NCI-H2196 (cell line): ENCODE measurements around the gene PCSK2.
"Not testable (repeated sequence)": the region's sequence is repeated elsewhere in the genome, so short reads cannot be mapped to it uniquely, and the experiment has no call there.

Experiments
- DNase-seq: peaks from one replicate; lab custom pipeline; 2025; ENCODE audit not compliant: unreplicated experiment; lab: John Stamatoyannopoulos, UW

The PCSK2 gene

GRCh38 chr20:17226410-17227218 is at the start of gene PCSK2:
TSS of gene PCSK2 (plus strand) at chr20:17227040. CDS start at chr20:17227306, 266 bp downstream.
- DNase-seq, result peak; percentile 86

GRCh38 chr20:17177341-17177740 is 49.5 kb upstream of the PCSK2 start:
- DNase-seq, result no peak

- no peak for DNase-seq
Observed at GRCh38 chr20:17179840-17180239, 47.0 kb upstream of the PCSK2 start.

- DNase-seq, result no peak
Observed at GRCh38 chr20:17189976-17190695, 36.7 kb upstream of the PCSK2 start.

GRCh38 chr20:17197041-17197440 is 29.8 kb upstream of the PCSK2 start:
- DNase-seq, result no peak

- DNase-seq, result no peak
Observed at GRCh38 chr20:17202030-17202429, 24.8 kb upstream of the PCSK2 start.

GRCh38 chr20:17202673-17203072 is 24.2 kb upstream of the PCSK2 start:
- DNase-seq, result no peak

- no peak for DNase-seq
Observed at GRCh38 chr20:17205084-17205813, 21.6 kb upstream of the PCSK2 start.

GRCh38 chr20:17210387-17210786 is 16.5 kb upstream of the PCSK2 start:
- no peak for DNase-seq

- DNase-seq, result no peak
Observed at GRCh38 chr20:17210983-17211382, 15.9 kb upstream of the PCSK2 start.

GRCh38 chr20:17215167-17215566 is 11.7 kb upstream of the PCSK2 start:
- no peak for DNase-seq

- DNase-seq, result not testable (repeated sequence)
Observed at GRCh38 chr20:17219856-17220255, 7.0 kb upstream of the PCSK2 start.

GRCh38 chr20:17223553-17223952 is 3.3 kb upstream of the PCSK2 start:
- no peak for DNase-seq

- peak; percentile 32 for DNase-seq
Observed at GRCh38 chr20:17225851-17226409, 910 bp upstream of the PCSK2 start.

- DNase-seq, result no peak
Observed at GRCh38 chr20:17227219-17227575, 357 bp downstream of the PCSK2 start.

- DNase-seq, result peak; percentile 45
Observed at GRCh38 chr20:17227669-17228623, 1.1 kb downstream of the PCSK2 start.

- DNase-seq, result peak; percentile 63
Observed at GRCh38 chr20:17228624-17229061, 1.8 kb downstream of the PCSK2 start.

- DNase-seq, result no peak
Observed at GRCh38 chr20:17229256-17229655, 2.4 kb downstream of the PCSK2 start.

GRCh38 chr20:17233626-17234025 is 6.8 kb downstream of the PCSK2 start:
- no peak for DNase-seq

- DNase-seq, result no peak
Observed at GRCh38 chr20:17236766-17237165, 9.9 kb downstream of the PCSK2 start.
